ENCODE data around the gene FAM135A. TPM values are rescaled to one million over a fixed set of nuclear protein-coding genes. Genes with fewer than 3 reads are reported as not detected.
A peak's percentile ranks its signal among the peaks of the same experiment; 100 is the strongest.

FAM135A gene
- total RNA-seq, 1 experiment from 2014 or later: 16.0 TPM

DNA sequence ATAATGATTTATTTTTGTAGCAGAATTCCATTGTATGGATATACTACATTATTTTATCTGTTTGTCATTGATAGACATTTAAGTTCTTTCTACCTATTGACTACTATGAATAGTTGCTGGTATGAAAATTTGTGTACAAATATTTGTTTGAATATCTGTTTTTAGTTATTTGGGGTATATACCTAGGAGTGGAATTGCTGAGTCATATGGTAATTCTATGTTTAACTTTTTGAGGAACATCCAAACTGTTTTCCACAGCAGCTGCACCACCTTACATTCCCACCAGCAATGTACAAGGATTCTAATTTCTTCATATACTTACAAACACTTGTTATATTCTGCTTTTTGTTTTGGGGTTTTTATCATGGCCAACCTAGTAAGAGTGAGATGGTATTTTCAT is 97.3 kb downstream of the FAM135A start:
- H2AFZ ChIP-seq: no peak overlapping the region
- no peak overlapping the region for H3K4me3 ChIP-seq
- H3K9me3 ChIP-seq (ENCODE audit: insufficient read depth, low read depth): no peaks in the 10 kb centered on the region
- TF ChIP-seq, protein P1, sequence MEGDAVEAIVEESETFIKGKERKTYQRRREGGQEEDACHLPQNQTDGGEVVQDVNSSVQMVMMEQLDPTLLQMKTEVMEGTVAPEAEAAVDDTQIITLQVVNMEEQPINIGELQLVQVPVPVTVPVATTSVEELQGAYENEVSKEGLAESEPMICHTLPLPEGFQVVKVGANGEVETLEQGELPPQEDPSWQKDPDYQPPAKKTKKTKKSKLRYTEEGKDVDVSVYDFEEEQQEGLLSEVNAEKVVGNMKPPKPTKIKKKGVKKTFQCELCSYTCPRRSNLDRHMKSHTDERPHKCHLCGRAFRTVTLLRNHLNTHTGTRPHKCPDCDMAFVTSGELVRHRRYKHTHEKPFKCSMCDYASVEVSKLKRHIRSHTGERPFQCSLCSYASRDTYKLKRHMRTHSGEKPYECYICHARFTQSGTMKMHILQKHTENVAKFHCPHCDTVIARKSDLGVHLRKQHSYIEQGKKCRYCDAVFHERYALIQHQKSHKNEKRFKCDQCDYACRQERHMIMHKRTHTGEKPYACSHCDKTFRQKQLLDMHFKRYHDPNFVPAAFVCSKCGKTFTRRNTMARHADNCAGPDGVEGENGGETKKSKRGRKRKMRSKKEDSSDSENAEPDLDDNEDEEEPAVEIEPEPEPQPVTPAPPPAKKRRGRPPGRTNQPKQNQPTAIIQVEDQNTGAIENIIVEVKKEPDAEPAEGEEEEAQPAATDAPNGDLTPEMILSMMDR (conservative IDR thresholded peaks at IDR 0.05): no peak
- no peak for TF ChIP-seq EZH2 (IDR thresholded peaks at IDR 0.05; ENCODE audit: low read depth)
- no peaks in the 10 kb centered on the region for H3K9me2 ChIP-seq (ENCODE audit: insufficient read depth)
- no peaks in the 10 kb centered on the region for H4K20me1 ChIP-seq (ENCODE audit: insufficient read depth)
- no peak overlapping the region for H3K4me2 ChIP-seq
- POLR2A ChIA-PET (ENCODE audit: unreplicated experiment): no interaction called here
- H3K79me2 ChIP-seq (ENCODE audit: low read depth): no peaks in the 10 kb centered on the region
- CTCF ChIA-PET: no interaction called here
- no peaks in the 10 kb centered on the region for H3K36me3 ChIP-seq (ENCODE audit: low read depth)
- BruUV-seq (replicated peaks): no TSS peak
- no peaks in the 10 kb centered on the region for H3F3A ChIP-seq (ENCODE audit: insufficient read depth, low read depth)
- H3K4me1 ChIP-seq (replicated peaks; ENCODE audit: insufficient read depth): no peaks in the 10 kb centered on the region
- no peak for DNase-seq
- intact Hi-C loops (cut with micrococcal nuclease; ENCODE audit: unreplicated experiment): no loop called here
- no peaks in the 10 kb centered on the region for H3K27me3 ChIP-seq (ENCODE audit: insufficient read depth, low read depth)
- no peak overlapping the region for H3K27ac ChIP-seq

DNA sequence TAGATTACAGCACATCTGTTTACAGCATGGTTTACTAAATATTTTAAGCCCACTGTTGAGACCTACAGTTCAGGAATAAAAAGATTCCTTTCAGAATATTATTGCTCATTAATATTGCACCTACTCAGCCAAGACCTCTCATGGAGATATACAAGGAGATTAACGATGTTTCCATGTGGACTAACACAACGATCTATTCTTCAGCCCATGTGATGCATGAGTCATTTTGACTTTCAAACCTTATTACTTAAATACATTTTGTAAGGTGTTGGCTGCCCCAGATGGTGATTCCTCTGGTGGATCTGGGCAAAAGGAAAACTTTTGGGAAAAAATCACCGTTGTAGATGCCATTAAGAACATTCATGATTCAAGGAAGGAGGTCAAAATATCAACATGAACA is 105.4 kb downstream of the FAM135A start:
- no peaks in the 10 kb centered on the region for H3K9me3 ChIP-seq (ENCODE audit: insufficient read depth, low read depth)
- H3F3A ChIP-seq (ENCODE audit: insufficient read depth, low read depth): no peaks in the 10 kb centered on the region
- H2AFZ ChIP-seq: no peak overlapping the region
- ChIA-PET CTCF (interaction anchor here (0.6 kb wide), 1 partner anchor 297 kb away, joined by 3 read pairs; no protein-coding TSS in a partner anchor), POLR2A (ENCODE audit: unreplicated experiment) (interaction anchor here (0.6 kb wide), 1 partner anchor 147 kb away, joined by 3 read pairs; no protein-coding TSS in a partner anchor)
- TF ChIP-seq, protein P1 (conservative IDR thresholded peaks at IDR 0.05): no peak
- TF ChIP-seq EZH2 (IDR thresholded peaks at IDR 0.05; ENCODE audit: low read depth): no peak
- H3K79me2 ChIP-seq (ENCODE audit: low read depth): no peaks in the 10 kb centered on the region
- H3K4me1 ChIP-seq (replicated peaks; ENCODE audit: insufficient read depth): no peaks in the 10 kb centered on the region
- H3K27ac ChIP-seq: no peak overlapping the region
- H3K36me3 ChIP-seq (ENCODE audit: low read depth): no peaks in the 10 kb centered on the region
- DNase-seq: no peak
- H3K4me2 ChIP-seq: no peak overlapping the region
- H3K9me2 ChIP-seq (ENCODE audit: insufficient read depth): no peaks in the 10 kb centered on the region
- no peaks in the 10 kb centered on the region for H4K20me1 ChIP-seq (ENCODE audit: insufficient read depth)
- no peak overlapping the region for H3K4me3 ChIP-seq
- intact Hi-C loops (cut with micrococcal nuclease; ENCODE audit: unreplicated experiment): no loop called here
- H3K27me3 ChIP-seq (ENCODE audit: insufficient read depth, low read depth): no peaks in the 10 kb centered on the region
- BruUV-seq (replicated peaks): no TSS peak

DNA sequence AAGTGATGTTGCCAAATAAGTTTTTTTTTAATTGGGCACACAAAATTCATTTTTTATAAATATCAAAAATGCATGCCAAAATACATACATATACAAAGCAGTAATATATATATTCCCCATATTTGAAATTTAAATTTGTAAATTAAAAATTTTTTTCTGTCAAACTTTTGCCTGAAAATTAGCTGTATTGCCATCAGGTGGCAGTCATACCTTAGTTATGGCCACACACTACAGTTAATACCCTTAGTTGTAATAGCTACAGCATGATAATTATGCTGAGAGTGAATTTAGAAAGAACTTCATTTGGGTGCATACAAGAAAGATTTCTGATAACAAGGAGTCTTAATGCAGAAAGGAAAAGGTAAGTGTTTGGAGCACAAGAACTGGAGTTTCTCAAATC is 107.3 kb downstream of the FAM135A start:
- intact Hi-C loops (cut with micrococcal nuclease; ENCODE audit: unreplicated experiment): loop anchor here (1.0 to 10.0 kb wide), 5 partner anchors 166 to 492 kb away; partner anchors contain the start of genes B3GAT2 and COL9A1
- H3K4me3 ChIP-seq: no peak overlapping the region
- H3K4me1 ChIP-seq (replicated peaks; ENCODE audit: insufficient read depth): no peaks in the 10 kb centered on the region
- no peak overlapping the region for H2AFZ ChIP-seq
- CTCF ChIA-PET: interaction anchor here (1.0 to 1.8 kb wide), 4 partner anchors 163 to 435 kb away, joined by 3 to 12 read pairs (median 6); no protein-coding TSS in a partner anchor
- no peak overlapping the region for H3K27ac ChIP-seq
- no peaks in the 10 kb centered on the region for H3K9me2 ChIP-seq (ENCODE audit: insufficient read depth)
- POLR2A ChIA-PET (ENCODE audit: unreplicated experiment): interaction anchor here (0.6 kb wide), 1 partner anchor 299 kb away, joined by 6 read pairs; no protein-coding TSS in a partner anchor
- H4K20me1 ChIP-seq (ENCODE audit: insufficient read depth): no peaks in the 10 kb centered on the region
- H3F3A ChIP-seq (ENCODE audit: insufficient read depth, low read depth): no peaks in the 10 kb centered on the region
- no peak for DNase-seq
- H3K4me2 ChIP-seq: no peak overlapping the region
- H3K36me3 ChIP-seq (ENCODE audit: low read depth): 0 out of 2 replicates have a peak, but pooled peaks cover 3% of the 10 kb centered on the region
- TF ChIP-seq EZH2 (IDR thresholded peaks at IDR 0.05; ENCODE audit: low read depth): no peak
- TF ChIP-seq, protein P1 (conservative IDR thresholded peaks at IDR 0.05): peak; percentile 73
- BruUV-seq (replicated peaks): no TSS peak
- H3K27me3 ChIP-seq (ENCODE audit: insufficient read depth, low read depth): no peaks in the 10 kb centered on the region
- H3K9me3 ChIP-seq (ENCODE audit: insufficient read depth, low read depth): no peaks in the 10 kb centered on the region
- no peaks in the 10 kb centered on the region for H3K79me2 ChIP-seq (ENCODE audit: low read depth)

Measured in PC-9 (cell line).